WTC11 (cell line): ENCODE results near the gene KIAA1958. TPM values are rescaled to one million over a fixed set of nuclear protein-coding genes. Genes with fewer than 3 reads are reported as not detected.
A peak's percentile ranks its signal among the peaks of the same experiment; 100 is the strongest.

Experiments used
- ATAC-seq: fragments of 200-7000 bp; cut with Tn5 transposase; 2 replicates; pipeline ENCODE4 v1.10.0; 2021; ENCODE audit warnings: mild to moderate bottlenecking, moderate library complexity
- CTCF ChIA-PET: fragments of 300-600 bp; sonication (Branson Sonifier 250); formaldehyde crosslinking; loops from one replicate; lab custom pipeline; 2021; ENCODE audit warnings: antibody characterized with exemption; lab: Charles Lee
- POLR2A ChIA-PET: fragments of 350-600 bp; sonication (Branson Sonifier 250); formaldehyde crosslinking; loops from one replicate; lab custom pipeline; 2021; ENCODE audit warnings: antibody characterized with exemption; lab: Charles Lee
- DNase-seq: peaks from one replicate; pipeline ENCODE4 v3.0.0; 2021; ENCODE audit warnings: low spot score
- H3K27ac Mint-ChIP-seq: 2 replicates; pipeline ENCODE4 v1.8.0; 2021; ENCODE audit warnings: mixed read lengths
- H3K27me3 Mint-ChIP-seq: 2 replicates; pipeline ENCODE4 v1.8.0; 2021; ENCODE audit warnings: low read depth, mild to moderate bottlenecking, moderate library complexity, mixed read lengths
- H3K36me3 Mint-ChIP-seq: 2 replicates; pipeline ENCODE4 v1.8.0; 2021; ENCODE audit warnings: mixed read lengths
- H3K4me1 Mint-ChIP-seq: 2 replicates; pipeline ENCODE4 v1.8.0; 2022; ENCODE audit warnings: mixed read lengths
- H3K4me3 Mint-ChIP-seq: 2 replicates; pipeline ENCODE4 v1.8.0; 2021; ENCODE audit warnings: mild to moderate bottlenecking, moderate library complexity, mixed read lengths
- H3K9me3 Mint-ChIP-seq: 2 replicates; pipeline ENCODE4 v1.8.0; 2021; ENCODE audit warnings: mixed read lengths
- CBFB ChIP-seq: sonication (generic); formaldehyde crosslinking; IDR thresholded peaks from 2 replicates; pipeline ENCODE4 v1.8.1; 2022; ENCODE audit warnings: mild to moderate bottlenecking, low read depth, missing genetic modification reagents
- EMX1 ChIP-seq: fragments of 250-450 bp; sonication (Bioruptor Pico); IDR thresholded peaks from 2 replicates; pipeline ENCODE4 v1.8.0; 2021; ENCODE audit warnings: mild to moderate bottlenecking
- ETV6 ChIP-seq: sonication (generic); formaldehyde crosslinking; IDR thresholded peaks from 2 replicates; pipeline ENCODE4 v1.8.1; 2022; ENCODE audit warnings: mild to moderate bottlenecking, missing genetic modification reagents
- GABPB1 ChIP-seq: sonication (generic); formaldehyde crosslinking; IDR thresholded peaks from 2 replicates; pipeline ENCODE4 v1.8.1; 2023; ENCODE audit warnings: mild to moderate bottlenecking, missing genetic modification reagents
- GTF2I ChIP-seq: fragments of 250-450 bp; sonication (Bioruptor Pico); conservative IDR thresholded peaks from 2 replicates; pipeline ENCODE4 v1.4.0; 2021; ENCODE audit warnings: mild to moderate bottlenecking
- MYBL2 ChIP-seq: sonication (generic); formaldehyde crosslinking; IDR thresholded peaks from 2 replicates; pipeline ENCODE4 v1.8.1; 2023; ENCODE audit warnings: mild to moderate bottlenecking, moderate library complexity, missing genetic modification reagents
- SMAD3 ChIP-seq: sonication (generic); formaldehyde crosslinking; IDR thresholded peaks from 2 replicates; pipeline ENCODE4 v1.8.0; 2022; ENCODE audit warnings: missing genetic modification reagents, mild to moderate bottlenecking, borderline replicate concordance
- TEAD1 ChIP-seq: sonication (generic); formaldehyde crosslinking; IDR thresholded peaks from 2 replicates; pipeline ENCODE4 v1.8.0; 2022; ENCODE audit warnings: mild to moderate bottlenecking, missing genetic modification reagents
- ZBTB21 ChIP-seq: sonication (generic); formaldehyde crosslinking; IDR thresholded peaks from 2 replicates; pipeline ENCODE4 v1.8.1; 2023; ENCODE audit warnings: mild to moderate bottlenecking, missing genetic modification reagents, borderline replicate concordance
- ZNF416 ChIP-seq: fragments of 250-450 bp; sonication (Bioruptor Pico); IDR thresholded peaks from 2 replicates; pipeline ENCODE4 v1.9.0; 2021; ENCODE audit warnings: mild to moderate bottlenecking, inconsistent platforms
- ZNF423 ChIP-seq: fragments of 250-450 bp; sonication (Bioruptor Pico); IDR thresholded peaks from 2 replicates; pipeline ENCODE4 v2.1.2; 2022; ENCODE audit warnings: mild to moderate bottlenecking, moderate library complexity
- ZNF671 ChIP-seq: fragments of 250-450 bp; sonication (Bioruptor Pico); IDR thresholded peaks from 2 replicates; pipeline ENCODE4 v1.8.0; 2021; ENCODE audit warnings: mild to moderate bottlenecking
- total RNA-seq: library from RNA; stranded (reverse); gene quantifications from 3 replicates; pipeline ENCODE4 v1.2.3, GENCODE V29; 2021
- TF ChIP-seq, protein P1 (sequence below): sonication (generic); formaldehyde crosslinking; conservative IDR thresholded peaks from 2 replicates; pipeline ENCODE4 v1.8.1; 2023; ENCODE audit warnings: mild to moderate bottlenecking, low read depth, missing genetic modification reagents, moderate library complexity
- TF ChIP-seq, protein P2 (sequence below): sonication (generic); formaldehyde crosslinking; IDR thresholded peaks from 2 replicates; pipeline ENCODE4 v1.8.0; 2022; ENCODE audit warnings: mild to moderate bottlenecking, missing genetic modification reagents
- TF ChIP-seq, protein P3 (sequence below): sonication (generic); formaldehyde crosslinking; IDR thresholded peaks from 2 replicates; pipeline ENCODE4 v1.8.1; 2023; ENCODE audit warnings: mild to moderate bottlenecking, missing genetic modification reagents, moderate library complexity
- TF ChIP-seq, protein P4 (sequence below): sonication (generic); formaldehyde crosslinking; IDR thresholded peaks from 2 replicates; pipeline ENCODE4 v1.8.0; 2023; ENCODE audit warnings: missing genetic modification reagents, mild to moderate bottlenecking, borderline replicate concordance
- TF ChIP-seq, protein P5 (sequence below): sonication (generic); formaldehyde crosslinking; IDR thresholded peaks from 2 replicates; pipeline ENCODE4 v1.8.1; 2023; ENCODE audit warnings: mild to moderate bottlenecking, missing genetic modification reagents
- TF ChIP-seq, protein P6 (sequence below): sonication (generic); formaldehyde crosslinking; IDR thresholded peaks from 2 replicates; pipeline ENCODE4 v1.8.1; 2022; ENCODE audit warnings: mild to moderate bottlenecking, missing genetic modification reagents, moderate library complexity, borderline replicate concordance

The KIAA1958 gene
- total RNA-seq, 1 experiment from 2014 or later = 41.0 TPM

DNA sequence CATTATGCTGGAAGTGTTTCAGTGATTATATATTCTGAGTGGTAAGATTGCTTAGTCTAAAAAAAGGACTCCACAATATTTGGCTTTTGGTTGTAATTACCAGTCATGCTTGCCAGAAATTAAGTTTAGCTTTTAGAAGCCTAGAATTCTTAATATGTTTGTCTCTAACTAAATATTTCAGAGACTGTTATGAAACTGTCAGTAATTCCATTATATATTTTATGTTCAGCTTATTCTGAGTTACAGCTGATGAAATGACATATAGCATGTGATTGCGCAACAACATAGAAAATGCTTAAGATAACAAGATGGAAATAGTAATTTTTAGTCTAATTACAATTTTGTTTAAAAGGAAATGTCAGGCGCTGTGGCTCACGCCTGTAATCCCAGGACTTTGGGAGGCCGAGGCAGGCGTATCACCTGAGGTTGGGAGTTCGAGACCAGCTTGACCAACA is 44.2 kb downstream of the KIAA1958 start:
- H3K27me3 Mint-ChIP-seq = no peaks in the 10 kb centered on the region
- ChIA-PET POLR2A (no interaction called here), CTCF (no interaction called here)
- no peak for DNase-seq
- no peak for ATAC-seq
- peaks cover 25% of the 10 kb centered on the region for H3K4me1 Mint-ChIP-seq
- H3K36me3 Mint-ChIP-seq = no peaks in the 10 kb centered on the region
- no peak overlapping the region for H3K4me3 Mint-ChIP-seq
- H3K27ac Mint-ChIP-seq = no peak overlapping the region
- no peak for TF ChIP-seq MYBL2
- TF ChIP-seq GABPB1 (CRISPR knock-in tag) = no peak
- TF ChIP-seq, protein P1, sequence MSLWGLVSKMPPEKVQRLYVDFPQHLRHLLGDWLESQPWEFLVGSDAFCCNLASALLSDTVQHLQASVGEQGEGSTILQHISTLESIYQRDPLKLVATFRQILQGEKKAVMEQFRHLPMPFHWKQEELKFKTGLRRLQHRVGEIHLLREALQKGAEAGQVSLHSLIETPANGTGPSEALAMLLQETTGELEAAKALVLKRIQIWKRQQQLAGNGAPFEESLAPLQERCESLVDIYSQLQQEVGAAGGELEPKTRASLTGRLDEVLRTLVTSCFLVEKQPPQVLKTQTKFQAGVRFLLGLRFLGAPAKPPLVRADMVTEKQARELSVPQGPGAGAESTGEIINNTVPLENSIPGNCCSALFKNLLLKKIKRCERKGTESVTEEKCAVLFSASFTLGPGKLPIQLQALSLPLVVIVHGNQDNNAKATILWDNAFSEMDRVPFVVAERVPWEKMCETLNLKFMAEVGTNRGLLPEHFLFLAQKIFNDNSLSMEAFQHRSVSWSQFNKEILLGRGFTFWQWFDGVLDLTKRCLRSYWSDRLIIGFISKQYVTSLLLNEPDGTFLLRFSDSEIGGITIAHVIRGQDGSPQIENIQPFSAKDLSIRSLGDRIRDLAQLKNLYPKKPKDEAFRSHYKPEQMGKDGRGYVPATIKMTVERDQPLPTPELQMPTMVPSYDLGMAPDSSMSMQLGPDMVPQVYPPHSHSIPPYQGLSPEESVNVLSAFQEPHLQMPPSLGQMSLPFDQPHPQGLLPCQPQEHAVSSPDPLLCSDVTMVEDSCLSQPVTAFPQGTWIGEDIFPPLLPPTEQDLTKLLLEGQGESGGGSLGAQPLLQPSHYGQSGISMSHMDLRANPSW (CRISPR knock-in tag) = no peak
- TF ChIP-seq, protein P2, sequence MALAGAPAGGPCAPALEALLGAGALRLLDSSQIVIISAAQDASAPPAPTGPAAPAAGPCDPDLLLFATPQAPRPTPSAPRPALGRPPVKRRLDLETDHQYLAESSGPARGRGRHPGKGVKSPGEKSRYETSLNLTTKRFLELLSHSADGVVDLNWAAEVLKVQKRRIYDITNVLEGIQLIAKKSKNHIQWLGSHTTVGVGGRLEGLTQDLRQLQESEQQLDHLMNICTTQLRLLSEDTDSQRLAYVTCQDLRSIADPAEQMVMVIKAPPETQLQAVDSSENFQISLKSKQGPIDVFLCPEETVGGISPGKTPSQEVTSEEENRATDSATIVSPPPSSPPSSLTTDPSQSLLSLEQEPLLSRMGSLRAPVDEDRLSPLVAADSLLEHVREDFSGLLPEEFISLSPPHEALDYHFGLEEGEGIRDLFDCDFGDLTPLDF (CRISPR knock-in tag) = no peak
- TF ChIP-seq CBFB = no peak
- peaks cover 4% of the 10 kb centered on the region; the same call in 1 of the 2 replicates for H3K9me3 Mint-ChIP-seq

DNA sequence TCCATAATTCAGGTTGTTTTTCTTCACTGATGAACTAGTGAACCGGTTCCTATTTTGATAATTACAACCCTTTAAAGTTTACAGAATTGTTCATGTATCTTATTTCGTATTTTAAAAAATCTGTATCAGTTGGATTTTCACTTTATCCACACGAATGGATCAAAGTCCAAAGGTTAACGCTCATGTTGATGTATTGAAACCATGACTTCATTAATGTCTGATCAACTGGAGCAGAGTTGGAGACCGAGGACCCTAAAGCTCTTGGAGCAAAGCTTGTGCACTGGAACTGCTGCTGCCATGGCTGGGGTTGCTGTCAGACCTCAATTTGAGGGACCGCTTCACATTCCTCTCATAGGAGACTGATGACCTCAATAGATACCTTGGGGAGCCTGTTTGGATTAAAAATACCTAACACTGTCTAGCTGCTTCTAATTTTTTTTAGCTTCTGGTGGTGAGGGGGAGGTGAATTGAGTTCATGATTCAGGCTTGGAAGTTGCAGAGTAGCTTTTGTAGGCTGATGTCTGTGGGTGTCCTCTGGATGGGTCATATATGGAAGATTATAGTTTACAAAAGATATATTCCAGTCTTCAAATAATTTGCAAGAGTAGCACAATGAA is 45.1 kb downstream of the KIAA1958 start:
- ATAC-seq (peak; percentile 34; the same call in 1 of the 2 replicates), DNase-seq (no peak)
- Mint-ChIP-seq H3K27me3 (no peaks in the 10 kb centered on the region), H3K4me3 (no peak overlapping the region), H3K36me3 (no peaks in the 10 kb centered on the region), H3K27ac (peak overlapping the region; percentile 20), H3K9me3 (no peaks in the 10 kb centered on the region), H3K4me1 (peaks cover 25% of the 10 kb centered on the region)
- ChIA-PET CTCF (no interaction called here), POLR2A (no interaction called here)
- TF ChIP-seq ZNF671 = no peak
- TF ChIP-seq, protein P3, sequence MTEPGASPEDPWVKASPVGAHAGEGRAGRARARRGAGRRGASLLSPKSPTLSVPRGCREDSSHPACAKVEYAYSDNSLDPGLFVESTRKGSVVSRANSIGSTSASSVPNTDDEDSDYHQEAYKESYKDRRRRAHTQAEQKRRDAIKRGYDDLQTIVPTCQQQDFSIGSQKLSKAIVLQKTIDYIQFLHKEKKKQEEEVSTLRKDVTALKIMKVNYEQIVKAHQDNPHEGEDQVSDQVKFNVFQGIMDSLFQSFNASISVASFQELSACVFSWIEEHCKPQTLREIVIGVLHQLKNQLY (CRISPR knock-in tag) = no peak
- TF ChIP-seq ZNF423 = no peak

DNA sequence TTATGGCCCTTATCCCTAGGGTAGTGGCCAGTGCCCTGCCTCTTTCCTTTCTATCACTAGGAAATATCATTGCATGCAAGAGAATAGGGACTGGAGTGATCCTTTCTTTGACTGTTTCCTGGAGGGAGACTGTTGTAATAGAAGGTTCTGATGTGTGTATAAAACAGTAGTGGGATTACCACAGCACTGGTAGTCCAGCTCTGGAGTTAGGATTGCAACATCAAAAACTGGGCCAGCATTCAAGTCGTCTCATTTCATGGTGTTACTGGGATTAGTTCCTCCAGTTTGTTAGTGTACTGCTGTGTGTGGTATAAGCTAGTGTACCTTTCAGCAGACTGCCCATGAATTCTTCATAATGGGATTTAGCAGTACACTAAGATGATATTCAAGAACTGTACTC is 45.8 kb downstream of the KIAA1958 start:
- ChIA-PET CTCF (no interaction called here), POLR2A (no interaction called here)
- Mint-ChIP-seq H3K27me3 (no peaks in the 10 kb centered on the region), H3K36me3 (0 out of 2 replicates have a peak, but pooled peaks cover 3% of the 10 kb centered on the region), H3K4me3 (no peak overlapping the region), H3K27ac (no peak overlapping the region), H3K9me3 (no peaks in the 10 kb centered on the region), H3K4me1 (peaks cover 20% of the 10 kb centered on the region)
- DNase-seq = no peak
- ATAC-seq = no peak
- no peak for TF ChIP-seq TEAD1 (CRISPR knock-in tag)
- TF ChIP-seq ZNF416 = no peak
- TF ChIP-seq, protein P4, sequence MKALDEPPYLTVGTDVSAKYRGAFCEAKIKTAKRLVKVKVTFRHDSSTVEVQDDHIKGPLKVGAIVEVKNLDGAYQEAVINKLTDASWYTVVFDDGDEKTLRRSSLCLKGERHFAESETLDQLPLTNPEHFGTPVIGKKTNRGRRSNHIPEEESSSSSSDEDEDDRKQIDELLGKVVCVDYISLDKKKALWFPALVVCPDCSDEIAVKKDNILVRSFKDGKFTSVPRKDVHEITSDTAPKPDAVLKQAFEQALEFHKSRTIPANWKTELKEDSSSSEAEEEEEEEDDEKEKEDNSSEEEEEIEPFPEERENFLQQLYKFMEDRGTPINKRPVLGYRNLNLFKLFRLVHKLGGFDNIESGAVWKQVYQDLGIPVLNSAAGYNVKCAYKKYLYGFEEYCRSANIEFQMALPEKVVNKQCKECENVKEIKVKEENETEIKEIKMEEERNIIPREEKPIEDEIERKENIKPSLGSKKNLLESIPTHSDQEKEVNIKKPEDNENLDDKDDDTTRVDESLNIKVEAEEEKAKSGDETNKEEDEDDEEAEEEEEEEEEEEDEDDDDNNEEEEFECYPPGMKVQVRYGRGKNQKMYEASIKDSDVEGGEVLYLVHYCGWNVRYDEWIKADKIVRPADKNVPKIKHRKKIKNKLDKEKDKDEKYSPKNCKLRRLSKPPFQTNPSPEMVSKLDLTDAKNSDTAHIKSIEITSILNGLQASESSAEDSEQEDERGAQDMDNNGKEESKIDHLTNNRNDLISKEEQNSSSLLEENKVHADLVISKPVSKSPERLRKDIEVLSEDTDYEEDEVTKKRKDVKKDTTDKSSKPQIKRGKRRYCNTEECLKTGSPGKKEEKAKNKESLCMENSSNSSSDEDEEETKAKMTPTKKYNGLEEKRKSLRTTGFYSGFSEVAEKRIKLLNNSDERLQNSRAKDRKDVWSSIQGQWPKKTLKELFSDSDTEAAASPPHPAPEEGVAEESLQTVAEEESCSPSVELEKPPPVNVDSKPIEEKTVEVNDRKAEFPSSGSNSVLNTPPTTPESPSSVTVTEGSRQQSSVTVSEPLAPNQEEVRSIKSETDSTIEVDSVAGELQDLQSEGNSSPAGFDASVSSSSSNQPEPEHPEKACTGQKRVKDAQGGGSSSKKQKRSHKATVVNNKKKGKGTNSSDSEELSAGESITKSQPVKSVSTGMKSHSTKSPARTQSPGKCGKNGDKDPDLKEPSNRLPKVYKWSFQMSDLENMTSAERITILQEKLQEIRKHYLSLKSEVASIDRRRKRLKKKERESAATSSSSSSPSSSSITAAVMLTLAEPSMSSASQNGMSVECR (CRISPR knock-in tag) = no peak
- TF ChIP-seq, protein P5, sequence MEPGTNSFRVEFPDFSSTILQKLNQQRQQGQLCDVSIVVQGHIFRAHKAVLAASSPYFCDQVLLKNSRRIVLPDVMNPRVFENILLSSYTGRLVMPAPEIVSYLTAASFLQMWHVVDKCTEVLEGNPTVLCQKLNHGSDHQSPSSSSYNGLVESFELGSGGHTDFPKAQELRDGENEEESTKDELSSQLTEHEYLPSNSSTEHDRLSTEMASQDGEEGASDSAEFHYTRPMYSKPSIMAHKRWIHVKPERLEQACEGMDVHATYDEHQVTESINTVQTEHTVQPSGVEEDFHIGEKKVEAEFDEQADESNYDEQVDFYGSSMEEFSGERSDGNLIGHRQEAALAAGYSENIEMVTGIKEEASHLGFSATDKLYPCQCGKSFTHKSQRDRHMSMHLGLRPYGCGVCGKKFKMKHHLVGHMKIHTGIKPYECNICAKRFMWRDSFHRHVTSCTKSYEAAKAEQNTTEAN (CRISPR knock-in tag) = no peak
- TF ChIP-seq GTF2I (CRISPR knock-in tag) = no peak
- no peak for TF ChIP-seq ETV6
- TF ChIP-seq, protein P6, sequence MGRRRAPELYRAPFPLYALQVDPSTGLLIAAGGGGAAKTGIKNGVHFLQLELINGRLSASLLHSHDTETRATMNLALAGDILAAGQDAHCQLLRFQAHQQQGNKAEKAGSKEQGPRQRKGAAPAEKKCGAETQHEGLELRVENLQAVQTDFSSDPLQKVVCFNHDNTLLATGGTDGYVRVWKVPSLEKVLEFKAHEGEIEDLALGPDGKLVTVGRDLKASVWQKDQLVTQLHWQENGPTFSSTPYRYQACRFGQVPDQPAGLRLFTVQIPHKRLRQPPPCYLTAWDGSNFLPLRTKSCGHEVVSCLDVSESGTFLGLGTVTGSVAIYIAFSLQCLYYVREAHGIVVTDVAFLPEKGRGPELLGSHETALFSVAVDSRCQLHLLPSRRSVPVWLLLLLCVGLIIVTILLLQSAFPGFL (CRISPR knock-in tag) = no peak
- TF ChIP-seq EMX1 (CRISPR knock-in tag) = no peak
- TF ChIP-seq SMAD3 (CRISPR knock-in tag) = no peak
- TF ChIP-seq ZBTB21 (CRISPR knock-in tag) = no peak
